ENCODE data around the gene MT1A.

- no peak for TF ChIP-seq CTCF (conservative IDR thresholded peaks at IDR 0.05; ENCODE audit: low read depth, low read length)
- no peak for TF ChIP-seq EZH2 (IDR thresholded peaks at IDR 0.05; ENCODE audit: borderline replicate concordance, low read depth, low read length, poor library complexity, severe bottlenecking)
Measured at GRCh38 chr16:56589141-56590039, 49.1 kb upstream of the MT1A start, which contains the start of gene MT3.
